IMR-90 (cell line): ENCODE results near the gene IL18RAP. TPM values are rescaled to one million over a fixed set of nuclear protein-coding genes. Genes with fewer than 3 reads are reported as not detected.

Experiments used
- ATAC-seq: fragments of 200-7000 bp; cut with Tn5 transposase; 2 replicates; pipeline ENCODE4 v1.9.1; 2020; ENCODE audit warnings: low read depth, mild to moderate bottlenecking, moderate library complexity
- BruUV-seq: library from RNA; stranded (reverse); fragments of 400-500 nt; replicated peaks from 2 replicates; lab custom pipeline; 2021; lab: Mats Ljungman, UMichigan
- CTCF ChIA-PET: fragments of 300-600 bp; formaldehyde crosslinking; extraction: SDS; loops from one replicate; lab custom pipeline; 2021; ENCODE audit warnings: antibody characterized with exemption; lab: Yijun Ruan, JAX
- POLR2A ChIA-PET: fragments of 300-600 bp; sonication (Branson Sonifier 250); formaldehyde crosslinking; loops from one replicate; lab custom pipeline; 2022; ENCODE audit warnings: antibody characterized with exemption; ENCODE audit not compliant: unreplicated experiment; lab: Charles Lee
- DNase-seq: peaks from one replicate; pipeline ENCODE4 v3.0.0; 2013
- H2AFZ ChIP-seq: replicated peaks from 2 replicates; pipeline ENCODE3; 2013; ENCODE audit warnings: low read length, mild to moderate bottlenecking; ENCODE audit not compliant: poor library complexity
- H2AK5ac ChIP-seq: 2 replicates; pipeline ENCODE4 v1.6.1; 2013; ENCODE audit warnings: low read depth, low read length, inconsistent platforms
- H2AK9ac ChIP-seq: replicated peaks from 2 replicates; pipeline ENCODE3; 2013; ENCODE audit warnings: mild to moderate bottlenecking, low read depth, low read length, moderate library complexity; ENCODE audit not compliant: poor library complexity
- H2BK120ac ChIP-seq: 2 replicates; pipeline ENCODE4 v1.6.1; 2013; ENCODE audit warnings: low read depth, low read length, inconsistent platforms
- H2BK15ac ChIP-seq: 3 replicates; pipeline ENCODE4 v1.6.1; 2013; ENCODE audit warnings: low read depth, low read length, inconsistent platforms
- H2BK20ac ChIP-seq: 2 replicates; pipeline ENCODE4 v1.6.1; 2013; ENCODE audit warnings: low read depth, mild to moderate bottlenecking, inconsistent platforms, low read length, moderate library complexity
- H2BK5ac ChIP-seq: 2 replicates; pipeline ENCODE4 v1.6.1; 2013; ENCODE audit warnings: mild to moderate bottlenecking, low read depth, low read length, inconsistent platforms; ENCODE audit not compliant: poor library complexity, severe bottlenecking
- H3K14ac ChIP-seq: replicated peaks from 2 replicates; pipeline ENCODE4 v1.6.1; 2013; ENCODE audit warnings: low read depth, low read length, inconsistent platforms
- H3K18ac ChIP-seq: 2 replicates; pipeline ENCODE4 v1.6.1; 2013; ENCODE audit warnings: low read depth, low read length, control low read depth
- H3K23ac ChIP-seq: 2 replicates; pipeline ENCODE4 v1.6.1; 2013; ENCODE audit warnings: low read depth, low read length, inconsistent platforms
- H3K27ac ChIP-seq: 2 replicates; pipeline ENCODE4 v1.5.1; 2013; ENCODE audit warnings: mild to moderate bottlenecking, control low read depth, low read length; ENCODE audit not compliant: insufficient read depth
- H3K27me3 ChIP-seq: 2 replicates; pipeline ENCODE4 v1.6.1; 2013; ENCODE audit warnings: low read length; ENCODE audit not compliant: control insufficient read depth, insufficient read depth
- H3K36me3 ChIP-seq: 2 replicates; pipeline ENCODE4 v1.6.1; 2013; ENCODE audit warnings: low read length, mixed read lengths; ENCODE audit not compliant: control insufficient read depth, insufficient read depth
- H3K4ac ChIP-seq: 2 replicates; pipeline ENCODE4 v1.6.1; 2013; ENCODE audit warnings: low read depth, low read length, inconsistent platforms
- H3K4me1 ChIP-seq: 2 replicates; pipeline ENCODE4 v1.6.1; 2013; ENCODE audit warnings: low read length, mixed read lengths; ENCODE audit not compliant: control insufficient read depth, insufficient read depth
- H3K4me2 ChIP-seq: 2 replicates; pipeline ENCODE4 v1.6.1; 2013; ENCODE audit warnings: low read depth, mild to moderate bottlenecking, control low read depth, low read length, moderate library complexity
- H3K4me3 ChIP-seq: 2 replicates; pipeline ENCODE4 v1.5.1; 2013; ENCODE audit warnings: low read depth, mild to moderate bottlenecking, control low read depth, low read length, moderate library complexity; ENCODE audit not compliant: insufficient read depth
- H3K56ac ChIP-seq: 2 replicates; pipeline ENCODE4 v1.6.1; 2013; ENCODE audit warnings: low read length, inconsistent platforms; ENCODE audit not compliant: insufficient read depth; ENCODE audit errors: extremely low read depth
- H3K79me1 ChIP-seq, 2 experiments: 2 replicates each; pipeline ENCODE4 v1.6.1; 2013; ENCODE audit warnings: low read length in 2 of 2, inconsistent platforms in 1 of 2, low read depth in 1 of 2
- H3K9ac ChIP-seq: 2 replicates; pipeline ENCODE4 v1.6.1; 2013; ENCODE audit warnings: low read depth, low read length, control low read depth
- H3K9me1 ChIP-seq: 2 replicates; pipeline ENCODE4 v1.6.1; 2013; ENCODE audit warnings: low read length, inconsistent platforms; ENCODE audit not compliant: insufficient read depth
- H3K9me3 ChIP-seq: 2 replicates; pipeline ENCODE4 v1.6.1; 2013; ENCODE audit warnings: low read length; ENCODE audit not compliant: control insufficient read depth, insufficient read depth
- H4K20me1 ChIP-seq: 2 replicates; pipeline ENCODE4 v1.6.1; 2013; ENCODE audit warnings: low read length, inconsistent platforms; ENCODE audit not compliant: insufficient read depth
- H4K5ac ChIP-seq: 2 replicates; pipeline ENCODE4 v1.6.1; 2013; ENCODE audit warnings: mild to moderate bottlenecking, low read depth, low read length, control low read depth
- H4K8ac ChIP-seq, 2 experiments: 2 replicates each; pipeline ENCODE4 v1.6.1; 2013; ENCODE audit warnings: low read depth in 2 of 2, low read length in 2 of 2, control low read depth in 1 of 2, inconsistent platforms in 1 of 2
- H4K91ac ChIP-seq: 2 replicates; pipeline ENCODE4 v1.6.1; 2013; ENCODE audit warnings: low read depth, low read length, inconsistent platforms; ENCODE audit not compliant: insufficient read depth
- BHLHE40 ChIP-seq: fragments of 150-350 bp; IDR thresholded peaks from 2 replicates; pipeline ENCODE4 v1.6.1; 2016; ENCODE audit warnings: mild to moderate bottlenecking, low read depth, low read length
- CEBPB ChIP-seq: IDR thresholded peaks from 2 replicates; pipeline ENCODE4 v1.6.1; 2012; ENCODE audit warnings: low read depth, low read length, improper control_type of control experiment
- CHD1 ChIP-seq: IDR thresholded peaks from 2 replicates; pipeline ENCODE4 v1.6.1; 2012; ENCODE audit warnings: low read depth, low read length, improper control_type of control experiment
- CTCF ChIP-seq: conservative IDR thresholded peaks from 2 replicates; pipeline ENCODE4 v1.5.1; 2012; ENCODE audit warnings: mild to moderate bottlenecking, low read depth, low read length, improper control_type of control experiment
- ELK1 ChIP-seq: fragments of 150-350 bp; IDR thresholded peaks from 2 replicates; pipeline ENCODE4 v1.6.1; 2016; ENCODE audit warnings: low read depth, mild to moderate bottlenecking, low read length, moderate library complexity, borderline replicate concordance
- FOS ChIP-seq: fragments of 150-350 bp; IDR thresholded peaks from 2 replicates; pipeline ENCODE4 v1.6.1; 2016; ENCODE audit warnings: low read depth, low read length
- MAFK ChIP-seq: IDR thresholded peaks from 2 replicates; pipeline ENCODE4 v1.6.1; 2012; ENCODE audit warnings: low read depth, low read length, improper control_type of control experiment
- MXI1 ChIP-seq: IDR thresholded peaks from 2 replicates; pipeline ENCODE4 v1.6.1; 2012; ENCODE audit warnings: low read depth, mild to moderate bottlenecking, low read length, moderate library complexity, borderline replicate concordance
- NFE2L2 ChIP-seq: fragments of 150-350 bp; IDR thresholded peaks from 2 replicates; pipeline ENCODE4 v1.6.1; 2016; ENCODE audit warnings: low read depth, mild to moderate bottlenecking, low read length
- POLR2A ChIP-seq: IDR thresholded peaks from 2 replicates; pipeline ENCODE4 v1.6.1; 2012; ENCODE audit warnings: mild to moderate bottlenecking, low read depth, low read length
- RAD21 ChIP-seq: IDR thresholded peaks from 2 replicates; pipeline ENCODE4 v1.6.1; 2012; ENCODE audit warnings: low read length, improper control_type of control experiment
- RCOR1 ChIP-seq: IDR thresholded peaks from 2 replicates; pipeline ENCODE4 v1.6.1; 2012; ENCODE audit warnings: mild to moderate bottlenecking, low read length, improper control_type of control experiment; ENCODE audit not compliant: insufficient replicate concordance
- RFX5 ChIP-seq: IDR thresholded peaks from 2 replicates; pipeline ENCODE4 v1.8.0; 2012; ENCODE audit warnings: low read depth, mild to moderate bottlenecking, low read length, moderate library complexity
- SMC3 ChIP-seq: fragments of 150-350 bp; IDR thresholded peaks from 2 replicates; pipeline ENCODE4 v1.6.1; 2016; ENCODE audit warnings: low read depth, mild to moderate bottlenecking, antibody characterized with exemption, low read length, moderate library complexity
- USF2 ChIP-seq: fragments of 150-350 bp; IDR thresholded peaks from 2 replicates; pipeline ENCODE4 v1.6.1; 2017; ENCODE audit warnings: mild to moderate bottlenecking, antibody characterized with exemption, low read length, low read depth
- WGBS, 2 experiments: methylation state at CpG; one replicate each; pipeline versions ENCODE4 v1.1.5 to v1.1.7; 2013; ENCODE audit warnings: missing lambda C conversion rate in 2 of 2; ENCODE audit not compliant: insufficient read length in 1 of 2; ENCODE audit errors: extremely low coverage in 2 of 2; 5-methylcytosine and 5-hydroxymethylcytosine counted together
- dilution Hi-C: fragments of 300-500 bp; cut with HindIII; formaldehyde crosslinking; loops from one replicate; pipeline ENCODE4 v1.14.3; 2018; ENCODE audit warnings: low sequenced_read_pairs; ENCODE audit not compliant: unreplicated experiment
- in situ Hi-C: fragments of 300-500 bp; cut with MboI; formaldehyde crosslinking; loops from 3 replicates; pipeline ENCODE4 v1.14.3; 2019; ENCODE audit warnings: low sequenced_read_pairs, inconsistent platforms, mixed read lengths
- intact Hi-C: fragments of 100-400 bp; cut with micrococcal nuclease; formaldehyde crosslinking; loops from 2 replicates; pipeline ENCODE4 v1.10.0; 2022
- polyA plus RNA-seq, 3 experiments: library from polyadenylated mRNA; depleted of rRNA; stranded (reverse); fragments of >200 nt; gene quantifications; 2 replicates each; pipeline ENCODE4 v1.2.3, GENCODE V29; 2012; ENCODE audit warnings: low replicate concordance in 1 of 3
- total RNA-seq: library from RNA; depleted of rRNA; stranded (reverse); fragments of >200 nt; gene quantifications from 2 replicates; pipeline ENCODE4 v1.2.3, GENCODE V29; 2012

The IL18RAP gene
- total and polyA plus RNA-seq, 2 of the 4 experiments (the other 2 are of a cell fraction): not detected

GRCh38 chr2:102487761-102488462 is 65.0 kb downstream of the IL18RAP start:
- WGBS, 2 experiments: no CpG with 5 or more reads among the region's 8 CpGs
- no peaks in the 10 kb centered on the region for H4K20me1 ChIP-seq
- dilution Hi-C loops: no loop called here
- H2BK20ac ChIP-seq: no peak overlapping the region
- peak; percentile 46 for ATAC-seq
- no peak overlapping the region for H3K56ac ChIP-seq
- no peak overlapping the region for H2BK15ac ChIP-seq
- peaks cover 6% of the 10 kb centered on the region for H3K27me3 ChIP-seq
- no peaks in the 10 kb centered on the region for H3K9me1 ChIP-seq
- no peak overlapping the region for H3K4ac ChIP-seq
- no peak overlapping the region for H2BK5ac ChIP-seq
- no peaks in the 10 kb centered on the region for H3K36me3 ChIP-seq
- intact Hi-C loops: no loop called here
- H3K18ac ChIP-seq: no peak overlapping the region
- H3K14ac ChIP-seq: no peak overlapping the region
- peak overlapping the region; percentile 35 for H2AFZ ChIP-seq
- H3K27ac ChIP-seq: no peak overlapping the region
- ChIA-PET CTCF (interaction anchor here (1.0 to 1.1 kb wide), 2 partner anchors 15 to 18 kb away, joined by 3 to 5 read pairs; partner anchors contain the start of gene SLC9A4), POLR2A (no interaction called here)
- H4K91ac ChIP-seq: no peak overlapping the region
- H3K9ac ChIP-seq: no peak overlapping the region
- H3K9me3 ChIP-seq: no peaks in the 10 kb centered on the region
- in situ Hi-C loops: no loop called here
- H2AK5ac ChIP-seq: no peak overlapping the region
- no peak overlapping the region for H4K5ac ChIP-seq
- H2AK9ac ChIP-seq: no peak overlapping the region
- H2BK120ac ChIP-seq: no peak overlapping the region
- no peaks in the 10 kb centered on the region; the same call in 1 of the 2 replicates for H3K4me1 ChIP-seq
- H4K8ac ChIP-seq: no peak overlapping the region
- no peaks in the 10 kb centered on the region for H3K79me1 ChIP-seq
- peak overlapping the region; percentile 55; the same call in 1 of the 2 replicates for H3K4me2 ChIP-seq
- BruUV-seq: no TSS peak
- H3K4me3 ChIP-seq: no peak overlapping the region
- peak; percentile 51 for DNase-seq
- no peak overlapping the region for H3K23ac ChIP-seq
- TF ChIP-seq MXI1 (no peak), USF2 (no peak), FOS (no peak), CHD1 (no peak), CTCF (no peak), RCOR1 (no peak), CEBPB (peak; percentile 39; the same call in 1 of the 2 replicates), SMC3 (no peak), ELK1 (no peak), RAD21 (no peak), POLR2A (no peak), BHLHE40 (0 out of 2 replicates have a peak, but pooled peaks have one; percentile 20), NFE2L2 (peak; percentile 10; the same call in 1 of the 2 replicates), MAFK (no peak), RFX5 (no peak)
